Loucy (cell line): Measurements from ENCODE around the gene CACNA1S.

Source experiments
- H2AFZ ChIP-seq: fragments of 200-600 bp; sonication (generic); 2 replicates; pipeline ENCODE4 v1.6.0; 2016; ENCODE audit warnings: antibody characterized with exemption, mild to moderate bottlenecking, low read length, moderate library complexity
- H3F3A ChIP-seq: fragments of 200-600 bp; 2 replicates; pipeline ENCODE4 v1.6.0; 2016; ENCODE audit warnings: antibody characterized with exemption, low read depth, mild to moderate bottlenecking
- H3K27me3 ChIP-seq: fragments of 200-600 bp; sonication (generic); 2 replicates; pipeline ENCODE4 v1.6.1; 2014; ENCODE audit warnings: low read length, mild to moderate bottlenecking; ENCODE audit not compliant: insufficient read depth, poor library complexity, severe bottlenecking
- H3K36me3 ChIP-seq: fragments of 200-600 bp; sonication (generic); 2 replicates; pipeline ENCODE4 v1.6.1; 2016; ENCODE audit warnings: low read length; ENCODE audit not compliant: insufficient read depth
- H3K4me1 ChIP-seq: fragments of 200-600 bp; sonication (generic); 2 replicates; pipeline ENCODE4 v1.5.1; 2014; ENCODE audit warnings: low read length, mild to moderate bottlenecking; ENCODE audit not compliant: insufficient read depth, poor library complexity, severe bottlenecking
- H3K4me2 ChIP-seq: fragments of 200-600 bp; sonication (generic); 2 replicates; pipeline ENCODE4 v1.6.0; 2014; ENCODE audit warnings: antibody characterized with exemption, low read length, low read depth, mild to moderate bottlenecking; ENCODE audit not compliant: poor library complexity, severe bottlenecking
- H3K4me3 ChIP-seq: fragments of 200-600 bp; sonication (generic); 2 replicates; pipeline ENCODE4 v1.5.1; 2014; ENCODE audit warnings: low read length, mild to moderate bottlenecking, mixed read lengths; ENCODE audit not compliant: poor library complexity, severe bottlenecking
- H3K79me2 ChIP-seq: fragments of 200-600 bp; sonication (generic); 2 replicates; pipeline ENCODE4 v1.6.1; 2014; ENCODE audit warnings: low read length; ENCODE audit not compliant: insufficient read depth
- H3K9ac ChIP-seq: fragments of 200-600 bp; sonication (generic); 2 replicates; pipeline ENCODE4 v1.6.0; 2014; ENCODE audit warnings: mild to moderate bottlenecking, low read depth, low read length, moderate library complexity; ENCODE audit not compliant: poor library complexity, severe bottlenecking
- H3K9me2 ChIP-seq: fragments of 200-600 bp; sonication (generic); replicated peaks from 2 replicates; pipeline ENCODE4 v1.6.1; 2016; ENCODE audit warnings: low read depth, low read length, mixed read lengths
- H3K9me3 ChIP-seq: fragments of 200-600 bp; sonication (generic); 2 replicates; pipeline ENCODE4 v1.6.1; 2014; ENCODE audit warnings: mild to moderate bottlenecking, antibody characterized with exemption, low read length, low read depth; ENCODE audit not compliant: insufficient read depth
- H4K20me1 ChIP-seq: fragments of 200-600 bp; sonication (generic); 2 replicates; pipeline ENCODE4 v1.6.0; 2014; ENCODE audit warnings: antibody characterized with exemption, low read length, mild to moderate bottlenecking; ENCODE audit not compliant: insufficient read depth, poor library complexity, severe bottlenecking
- CTCF ChIP-seq: fragments of 200-600 bp; sonication (generic); conservative IDR thresholded peaks from 2 replicates; pipeline ENCODE4 v1.5.1; 2014; ENCODE audit warnings: mild to moderate bottlenecking, antibody characterized with exemption, low read length
- EZH2phosphoT487 ChIP-seq: fragments of 200-600 bp; IDR thresholded peaks from 2 replicates; pipeline ENCODE4 v1.6.1; 2018; ENCODE audit warnings: antibody characterized with exemption, mild to moderate bottlenecking, moderate library complexity, borderline replicate concordance

CACNA1S gene

GRCh38 chr1:201142011-201142848 lies 30.0 kb upstream of the CACNA1S start:
- H3K4me1 ChIP-seq: no peaks in the 10 kb centered on the region
- TF ChIP-seq EZH2phosphoT487: no peak
- no peaks in the 10 kb centered on the region for H3F3A ChIP-seq
- H3K36me3 ChIP-seq: peaks cover 67% of the 10 kb centered on the region; the same call in 1 of the 2 replicates
- H4K20me1 ChIP-seq: no peaks in the 10 kb centered on the region
- no peaks in the 10 kb centered on the region for H3K9me2 ChIP-seq
- no peak overlapping the region for H3K4me3 ChIP-seq
- no peak overlapping the region for H2AFZ ChIP-seq
- no peaks in the 10 kb centered on the region for H3K79me2 ChIP-seq
- no peak overlapping the region for H3K4me2 ChIP-seq
- no peaks in the 10 kb centered on the region for H3K9me3 ChIP-seq
- no peak overlapping the region for H3K9ac ChIP-seq
- no peaks in the 10 kb centered on the region for H3K27me3 ChIP-seq

GRCh38 chr1:201141418-201141817 lies 29.2 kb upstream of the CACNA1S start:
- Histone ChIP-seq H3K4me3 (no peak overlapping the region), H3K27me3 (no peaks in the 10 kb centered on the region), H3K9ac (no peak overlapping the region), H3K9me2 (no peaks in the 10 kb centered on the region), H3K4me1 (no peaks in the 10 kb centered on the region), H3K79me2 (no peaks in the 10 kb centered on the region), H3K9me3 (no peaks in the 10 kb centered on the region), H3F3A (no peaks in the 10 kb centered on the region), H2AFZ (no peak overlapping the region), H3K36me3 (peaks cover 61% of the 10 kb centered on the region; the same call in 1 of the 2 replicates), H4K20me1 (no peaks in the 10 kb centered on the region), H3K4me2 (no peak overlapping the region)
- TF ChIP-seq CTCF: no peak
- TF ChIP-seq EZH2phosphoT487: no peak

- no peak overlapping the region for H3K9ac ChIP-seq
- no peak overlapping the region for H3K4me3 ChIP-seq
- H3K27me3 ChIP-seq: no peaks in the 10 kb centered on the region
- TF ChIP-seq CTCF: no peak
- no peak for TF ChIP-seq EZH2phosphoT487
- H3K79me2 ChIP-seq: no peaks in the 10 kb centered on the region
- H2AFZ ChIP-seq: no peak overlapping the region
- H3K9me3 ChIP-seq: no peaks in the 10 kb centered on the region
- no peaks in the 10 kb centered on the region for H3F3A ChIP-seq
- no peak overlapping the region for H3K4me2 ChIP-seq
- H3K36me3 ChIP-seq: peaks cover 60% of the 10 kb centered on the region; the same call in 1 of the 2 replicates
- H3K9me2 ChIP-seq: no peaks in the 10 kb centered on the region
- H4K20me1 ChIP-seq: no peaks in the 10 kb centered on the region
- H3K4me1 ChIP-seq: no peaks in the 10 kb centered on the region
Measured at GRCh38 chr1:201140941-201141260, 28.7 kb upstream of the CACNA1S start.
